Measurements from ENCODE around the gene KMT2E.

Gene KMT2E

DNA sequence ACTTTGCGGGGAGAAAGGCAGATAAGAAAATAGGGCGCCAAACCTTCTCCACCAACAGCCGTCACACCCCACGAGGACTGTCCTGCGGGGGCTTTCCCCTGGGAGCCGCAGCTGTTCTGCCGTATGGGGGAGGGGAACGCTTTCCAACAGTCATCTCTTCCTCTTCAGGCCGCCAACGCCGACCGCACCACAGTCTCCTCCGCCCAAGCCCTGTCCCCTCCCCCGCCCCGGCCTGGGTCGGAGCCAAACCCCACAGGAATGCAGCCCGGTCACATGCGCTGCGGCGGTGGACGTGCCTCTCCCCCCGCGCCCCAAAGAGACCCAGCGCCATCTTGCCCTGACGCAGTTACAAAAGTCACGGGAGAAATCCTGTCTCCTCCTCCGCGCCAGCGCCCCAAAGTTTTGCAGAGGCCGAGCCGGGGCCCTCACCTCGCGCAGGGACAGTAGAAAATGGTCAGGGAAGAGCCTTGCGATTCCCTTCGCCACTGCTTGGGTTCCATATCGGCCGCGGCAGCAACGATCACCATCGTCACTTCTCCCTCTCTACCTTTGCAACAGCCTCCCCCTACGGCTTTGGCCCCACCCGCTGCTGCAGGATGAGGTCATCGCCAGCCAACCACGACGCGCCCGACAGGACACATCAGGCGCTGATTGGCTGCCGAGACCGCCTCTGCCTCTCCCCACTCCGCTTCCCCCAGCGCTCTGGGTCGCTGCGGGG lies 1.3 kb upstream of the KMT2E start:
- ChIA-PET POLR2A (ENCODE audit: low non-redundant PET) (interaction anchor here (0.6 kb wide), 1 partner anchor 972 kb away, joined by 8 read pairs; no protein-coding TSS in a partner anchor), CTCF (interaction anchor here (0.6 to 0.7 kb wide), 2 partner anchors 492 to 711 kb away, joined by 3 to 5 read pairs; no protein-coding TSS in a partner anchor)
- peak; percentile 99 for DNase-seq (ENCODE audit: low spot score)
- peak overlapping the region; percentile 99 for H3K27ac ChIP-seq
- TF ChIP-seq, protein P1, sequence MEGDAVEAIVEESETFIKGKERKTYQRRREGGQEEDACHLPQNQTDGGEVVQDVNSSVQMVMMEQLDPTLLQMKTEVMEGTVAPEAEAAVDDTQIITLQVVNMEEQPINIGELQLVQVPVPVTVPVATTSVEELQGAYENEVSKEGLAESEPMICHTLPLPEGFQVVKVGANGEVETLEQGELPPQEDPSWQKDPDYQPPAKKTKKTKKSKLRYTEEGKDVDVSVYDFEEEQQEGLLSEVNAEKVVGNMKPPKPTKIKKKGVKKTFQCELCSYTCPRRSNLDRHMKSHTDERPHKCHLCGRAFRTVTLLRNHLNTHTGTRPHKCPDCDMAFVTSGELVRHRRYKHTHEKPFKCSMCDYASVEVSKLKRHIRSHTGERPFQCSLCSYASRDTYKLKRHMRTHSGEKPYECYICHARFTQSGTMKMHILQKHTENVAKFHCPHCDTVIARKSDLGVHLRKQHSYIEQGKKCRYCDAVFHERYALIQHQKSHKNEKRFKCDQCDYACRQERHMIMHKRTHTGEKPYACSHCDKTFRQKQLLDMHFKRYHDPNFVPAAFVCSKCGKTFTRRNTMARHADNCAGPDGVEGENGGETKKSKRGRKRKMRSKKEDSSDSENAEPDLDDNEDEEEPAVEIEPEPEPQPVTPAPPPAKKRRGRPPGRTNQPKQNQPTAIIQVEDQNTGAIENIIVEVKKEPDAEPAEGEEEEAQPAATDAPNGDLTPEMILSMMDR (conservative IDR thresholded peaks at IDR 0.05; ENCODE audit: low read depth), result no peak

DNA sequence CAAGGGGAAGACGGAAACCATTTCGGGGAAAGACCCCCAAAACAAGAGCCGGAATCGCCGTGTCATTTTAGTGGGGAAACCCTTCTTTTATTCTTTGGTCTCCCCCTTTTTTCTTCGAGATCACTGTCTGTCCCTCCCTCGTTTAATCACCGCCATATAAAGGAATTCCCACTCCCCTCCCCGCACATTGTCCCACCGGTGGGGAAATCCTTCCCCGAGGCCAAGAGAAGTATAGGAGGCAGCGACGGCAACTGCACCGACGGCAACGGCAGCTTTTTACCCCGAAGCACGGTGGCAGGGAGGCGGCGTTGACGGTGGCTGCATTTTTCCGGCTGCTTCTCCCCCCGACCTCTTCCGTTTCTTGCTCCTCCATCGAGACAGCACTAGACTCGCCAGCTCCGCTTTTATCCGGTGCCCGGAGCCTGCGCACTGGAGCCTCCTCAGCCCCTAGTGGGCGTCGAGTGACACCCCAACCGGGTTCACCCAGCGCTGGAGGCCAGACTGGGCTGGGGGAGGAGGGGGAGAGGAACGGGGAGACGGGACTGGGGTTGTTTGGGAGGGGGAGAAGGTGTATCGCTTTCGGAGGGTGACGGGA lies 687 bp upstream of the KMT2E start:
- peak overlapping the region; percentile 99 for H3K27ac ChIP-seq
- CTCF ChIA-PET, result interaction anchor here (0.6 to 0.7 kb wide), 3 partner anchors 40 to 711 kb away, joined by 3 to 5 read pairs (median 4); no protein-coding TSS in a partner anchor

GRCh38 chr7:105014693-105015389 lies 836 bp downstream of the KMT2E start:
- peak overlapping the region; percentile 99 for H3K27ac ChIP-seq
- CTCF ChIA-PET, result interaction anchor here (0.5 kb wide), 1 partner anchor 36 kb away, joined by 3 read pairs; no protein-coding TSS in a partner anchor
- POLR2A ChIA-PET (ENCODE audit: low non-redundant PET), result no interaction called here
- peak; percentile 60 for DNase-seq (ENCODE audit: low spot score)
- TF ChIP-seq, protein P1 (conservative IDR thresholded peaks at IDR 0.05; ENCODE audit: low read depth), result no peak

More for the DNA sequence above, 687 bp upstream of the KMT2E start:
- TF ChIP-seq, protein P1 (conservative IDR thresholded peaks at IDR 0.05; ENCODE audit: low read depth), result no peak; the same call in 1 of the 2 replicates
- POLR2A ChIA-PET (ENCODE audit: low non-redundant PET), result interaction anchor here (0.6 kb wide), 1 partner anchor 1549 kb away, joined by 3 read pairs; no protein-coding TSS in a partner anchor
- DNase-seq (ENCODE audit: low spot score), result peak; percentile 87

GRCh38 chr7:105015390-105015965 lies 1.5 kb downstream of the KMT2E start:
- DNase-seq (ENCODE audit: low spot score), result peak; percentile 28
- POLR2A ChIA-PET (ENCODE audit: low non-redundant PET), result no interaction called here
- H3K27ac ChIP-seq, result peak overlapping the region; percentile 99
- CTCF ChIA-PET, result interaction anchor here (0.6 kb wide), 1 partner anchor 742 kb away, joined by 3 read pairs; no protein-coding TSS in a partner anchor
- TF ChIP-seq, protein P1 (conservative IDR thresholded peaks at IDR 0.05; ENCODE audit: low read depth), result no peak

DNA sequence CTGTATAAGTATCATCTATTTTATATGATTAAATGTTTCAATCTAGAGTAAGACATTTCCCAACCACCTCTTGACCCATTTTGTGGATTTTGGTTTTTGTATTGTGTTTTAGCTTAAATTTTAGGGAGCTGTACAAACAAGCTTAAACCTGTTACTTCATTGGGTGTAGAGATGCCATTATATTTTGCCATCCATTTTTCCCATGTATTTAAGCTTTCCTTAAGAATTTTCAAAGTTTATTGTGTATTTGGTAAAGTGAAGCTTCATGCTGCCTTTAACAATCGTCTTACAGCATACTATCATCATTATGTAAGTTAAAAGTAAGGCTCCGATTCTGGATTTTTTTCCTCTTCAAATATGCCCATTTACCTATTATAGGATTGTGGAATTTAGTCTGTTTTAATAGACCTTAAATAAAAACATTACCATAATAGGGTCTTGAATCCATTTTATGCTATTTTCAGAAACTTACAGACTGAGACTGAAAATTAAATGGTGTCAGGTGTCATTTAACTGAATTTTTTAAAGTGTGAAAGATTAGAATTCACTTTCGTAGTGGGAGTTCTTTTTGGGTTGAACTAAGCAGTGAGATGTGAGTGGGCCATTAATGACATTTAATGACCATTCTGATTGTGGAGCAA lies 2.2 kb downstream of the KMT2E start:
- no peak for DNase-seq (ENCODE audit: low spot score)
- CTCF ChIA-PET, result interaction anchor here (0.6 kb wide), 1 partner anchor 742 kb away, joined by 3 read pairs; no protein-coding TSS in a partner anchor
- TF ChIP-seq, protein P1 (conservative IDR thresholded peaks at IDR 0.05; ENCODE audit: low read depth), result no peak
- POLR2A ChIA-PET (ENCODE audit: low non-redundant PET), result interaction anchor here (0.6 kb wide), 1 partner anchor 29 kb away, joined by 3 read pairs; no protein-coding TSS in a partner anchor
- H3K27ac ChIP-seq, result no peak overlapping the region

Data from RWPE1 (cell line).